SKM-1 (cell line): ENCODE results near the gene DCST2.
"Not testable (repeated sequence)": the region's sequence is repeated elsewhere in the genome, so short reads cannot be mapped to it uniquely, and the experiment has no call there.

Source experiments
- DNase-seq: peaks from one replicate; lab custom pipeline; 2025; ENCODE audit not compliant: unreplicated experiment; lab: John Stamatoyannopoulos, UW

DCST2 gene

GRCh38 chr1:154982897-154983648 lies 50.5 kb downstream of the DCST2 start, which contains the start of gene FLAD1:
Gene FLAD1 (plus strand): TSS chr1:154983344. CDS start chr1:154983695, 351 bp downstream.
- DNase-seq: peak; percentile 100

- DNase-seq: no peak
Measured at GRCh38 chr1:154982341-154982740, 51.2 kb downstream of the DCST2 start.

GRCh38 chr1:154978360-154978759 lies 55.2 kb downstream of the DCST2 start:
- no peak for DNase-seq

GRCh38 chr1:154977762-154978161 lies 55.8 kb downstream of the DCST2 start:
- not testable (repeated sequence) for DNase-seq

GRCh38 chr1:154975409-154976059 lies 58.0 kb downstream of the DCST2 start:
- DNase-seq: no peak

- peak; percentile 99 for DNase-seq
Measured at GRCh38 chr1:154974808-154975408, 58.7 kb downstream of the DCST2 start.

- peak; percentile 100 for DNase-seq
Measured at GRCh38 chr1:154974102-154974807, 59.3 kb downstream of the DCST2 start, which contains the start of gene CKS1B. Gene CKS1B (plus strand): TSS chr1:154974681. CDS start chr1:154974746, 65 bp downstream.

GRCh38 chr1:154973344-154974101 lies 60.1 kb downstream of the DCST2 start:
- peak; percentile 98 for DNase-seq

- no peak for DNase-seq
Measured at GRCh38 chr1:154972517-154973343, 60.9 kb downstream of the DCST2 start.

GRCh38 chr1:154972213-154972516 lies 61.4 kb downstream of the DCST2 start:
- no peak for DNase-seq

GRCh38 chr1:154971341-154971998 lies 62.1 kb downstream of the DCST2 start:
- DNase-seq: no peak

- no peak for DNase-seq
Measured at GRCh38 chr1:154970631-154971340, 62.8 kb downstream of the DCST2 start, which contains the start of gene SHC1. Gene SHC1 (minus strand): TSS chr1:154970747. CDS start chr1:154970526, 221 bp downstream.

- DNase-seq: no peak
Measured at GRCh38 chr1:154969860-154970452, 63.6 kb downstream of the DCST2 start.

GRCh38 chr1:154969246-154969645 lies 64.3 kb downstream of the DCST2 start:
- DNase-seq: no peak

GRCh38 chr1:154968731-154969130 lies 64.8 kb downstream of the DCST2 start:
- DNase-seq: no peak
